OCI-LY7 (cell line): ENCODE measurements around the gene CD6. TPM values are rescaled to one million over a fixed set of nuclear protein-coding genes. Genes with fewer than 3 reads are reported as not detected.

Experiments
- BruUV-seq: library from RNA; stranded (reverse); fragments of 400-500 nt; replicated peaks from 2 replicates; lab custom pipeline; 2021; lab: Mats Ljungman, UMichigan
- CTCF ChIA-PET: fragments of 300-600 bp; sonication (Branson Sonifier 250); formaldehyde crosslinking; loops from one replicate; lab custom pipeline; 2022; ENCODE audit warnings: antibody characterized with exemption; ENCODE audit not compliant: unreplicated experiment; lab: Charles Lee
- POLR2A ChIA-PET: fragments of 300-600 bp; sonication (Branson Sonifier 250); formaldehyde crosslinking; loops from one replicate; lab custom pipeline; 2022; ENCODE audit warnings: antibody characterized with exemption; lab: Charles Lee
- DNase-seq: peaks from one replicate; pipeline ENCODE4 v3.0.0-alpha.2; 2015; ENCODE audit warnings: low spot score
- H2AFZ ChIP-seq: fragments of 200-600 bp; sonication (generic), shearing (Covaris generic); 2 replicates; pipeline ENCODE4 v1.6.1; 2014; ENCODE audit warnings: mild to moderate bottlenecking, antibody characterized with exemption, low read length, moderate library complexity
- H3K27ac ChIP-seq: fragments of 200-600 bp; sonication (generic); 2 replicates; pipeline ENCODE4 v1.5.1; 2014; ENCODE audit warnings: mixed run types, low read depth, mild to moderate bottlenecking, moderate library complexity, low read length, inconsistent platforms; ENCODE audit not compliant: poor library complexity, severe bottlenecking
- H3K36me3 ChIP-seq: fragments of 200-600 bp; sonication (generic); 2 replicates; pipeline ENCODE4 v1.6.1; 2014; ENCODE audit warnings: mild to moderate bottlenecking, antibody characterized with exemption, low read length, moderate library complexity, mixed read lengths; ENCODE audit not compliant: insufficient read depth
- H3K4me1 ChIP-seq: fragments of 200-600 bp; sonication (generic); 2 replicates; pipeline ENCODE4 v1.5.1; 2014; ENCODE audit warnings: mild to moderate bottlenecking, low read length; ENCODE audit not compliant: insufficient read depth, poor library complexity, severe bottlenecking
- H3K4me2 ChIP-seq: fragments of 200-600 bp; sonication (generic); 2 replicates; pipeline ENCODE4 v1.6.1; 2014; ENCODE audit warnings: mild to moderate bottlenecking, low read length
- H3K4me3 ChIP-seq: fragments of 200-600 bp; sonication (generic); 2 replicates; pipeline ENCODE4 v1.5.1; 2014; ENCODE audit warnings: mild to moderate bottlenecking, low read depth, low read length; ENCODE audit not compliant: poor library complexity, severe bottlenecking
- H3K79me2 ChIP-seq: fragments of 200-600 bp; sonication (generic); 2 replicates; pipeline ENCODE4 v1.6.1; 2016; ENCODE audit warnings: low read depth, mild to moderate bottlenecking, low read length, moderate library complexity, mixed read lengths; ENCODE audit not compliant: insufficient read depth
- H3K9me2 ChIP-seq: fragments of 200-600 bp; sonication (generic); 2 replicates; pipeline ENCODE4 v1.6.1; 2016; ENCODE audit warnings: mild to moderate bottlenecking, low read length, mixed read lengths; ENCODE audit not compliant: insufficient read depth
- H3K9me3 ChIP-seq: fragments of 200-600 bp; sonication (generic); 2 replicates; pipeline ENCODE4 v1.6.1; 2014; ENCODE audit warnings: mild to moderate bottlenecking, mixed run types, low read length, mixed read lengths
- H4K20me1 ChIP-seq: fragments of 200-600 bp; sonication (generic); 2 replicates; pipeline ENCODE4 v1.6.1; 2014; ENCODE audit warnings: mild to moderate bottlenecking, antibody characterized with exemption, low read length, moderate library complexity, mixed read lengths; ENCODE audit not compliant: insufficient read depth
- EZH2phosphoT487 ChIP-seq: fragments of 200-600 bp; sonication (generic); IDR thresholded peaks from 2 replicates; pipeline ENCODE4 v1.6.1; 2018; ENCODE audit warnings: low read depth, borderline replicate concordance, mild to moderate bottlenecking, mixed run types, antibody characterized with exemption, low read length, moderate library complexity, mixed read lengths
- intact Hi-C: fragments of 100-400 bp; cut with micrococcal nuclease; formaldehyde crosslinking; loops from one replicate; pipeline ENCODE4 v1.10.0; 2022; ENCODE audit not compliant: unreplicated experiment
- total RNA-seq, 2 experiments: library from RNA; depleted of rRNA in 1 of 2; stranded (reverse); fragments of >200 nt in 1 of 2; shearing (Covaris generic) in 1 of 2; gene quantifications; 2 replicates each; pipeline ENCODE4 v1.2.3, GENCODE V29; 2014 to 2022
- TF ChIP-seq, protein P1 (sequence below): fragments of 200-600 bp; sonication (generic); conservative IDR thresholded peaks from 2 replicates; pipeline ENCODE4 v1.5.1; 2014; ENCODE audit warnings: mild to moderate bottlenecking, antibody characterized with exemption, low read length, moderate library complexity, mixed read lengths

Gene CD6
- total RNA-seq, 2 experiments from 2014 or later: not detected

DNA sequence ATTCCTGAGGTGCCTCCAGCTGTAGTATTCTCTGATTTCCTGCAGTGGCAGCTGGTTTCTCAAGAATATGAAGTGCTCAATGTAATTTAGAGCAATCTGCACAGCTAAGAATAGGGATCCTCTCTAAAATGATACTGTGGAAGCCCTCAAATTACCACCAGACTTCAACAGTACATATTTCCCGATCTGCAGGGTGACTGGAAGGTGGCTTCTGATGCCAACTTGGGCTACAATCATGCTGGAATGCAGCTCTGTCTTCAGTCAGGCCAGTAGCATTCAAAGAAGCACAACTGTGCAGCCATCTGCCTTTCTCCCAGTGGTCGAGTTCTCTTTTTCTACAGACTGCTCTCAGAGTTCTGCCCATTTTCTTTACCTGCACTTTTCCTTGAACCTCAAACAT is 75.4 kb downstream of the CD6 start:
- no peak for DNase-seq
- TF ChIP-seq EZH2phosphoT487: no peak
- TF ChIP-seq, protein P1, sequence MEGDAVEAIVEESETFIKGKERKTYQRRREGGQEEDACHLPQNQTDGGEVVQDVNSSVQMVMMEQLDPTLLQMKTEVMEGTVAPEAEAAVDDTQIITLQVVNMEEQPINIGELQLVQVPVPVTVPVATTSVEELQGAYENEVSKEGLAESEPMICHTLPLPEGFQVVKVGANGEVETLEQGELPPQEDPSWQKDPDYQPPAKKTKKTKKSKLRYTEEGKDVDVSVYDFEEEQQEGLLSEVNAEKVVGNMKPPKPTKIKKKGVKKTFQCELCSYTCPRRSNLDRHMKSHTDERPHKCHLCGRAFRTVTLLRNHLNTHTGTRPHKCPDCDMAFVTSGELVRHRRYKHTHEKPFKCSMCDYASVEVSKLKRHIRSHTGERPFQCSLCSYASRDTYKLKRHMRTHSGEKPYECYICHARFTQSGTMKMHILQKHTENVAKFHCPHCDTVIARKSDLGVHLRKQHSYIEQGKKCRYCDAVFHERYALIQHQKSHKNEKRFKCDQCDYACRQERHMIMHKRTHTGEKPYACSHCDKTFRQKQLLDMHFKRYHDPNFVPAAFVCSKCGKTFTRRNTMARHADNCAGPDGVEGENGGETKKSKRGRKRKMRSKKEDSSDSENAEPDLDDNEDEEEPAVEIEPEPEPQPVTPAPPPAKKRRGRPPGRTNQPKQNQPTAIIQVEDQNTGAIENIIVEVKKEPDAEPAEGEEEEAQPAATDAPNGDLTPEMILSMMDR: no peak
- BruUV-seq: no TSS peak
- no peaks in the 10 kb centered on the region for H3K36me3 ChIP-seq
- ChIA-PET CTCF (no interaction called here), POLR2A (interaction anchor here (0.6 kb wide), 1 partner anchor 19 kb away, joined by 3 read pairs; no protein-coding TSS in a partner anchor)
- no peak overlapping the region for H3K27ac ChIP-seq
- no peak overlapping the region for H2AFZ ChIP-seq
- no peaks in the 10 kb centered on the region for H3K9me2 ChIP-seq
- no peaks in the 10 kb centered on the region for H3K9me3 ChIP-seq
- H3K4me1 ChIP-seq: peaks cover 10% of the 10 kb centered on the region
- no peaks in the 10 kb centered on the region for H3K79me2 ChIP-seq
- no peaks in the 10 kb centered on the region for H4K20me1 ChIP-seq
- no peak overlapping the region for H3K4me2 ChIP-seq
- intact Hi-C loops: no loop called here
- no peak overlapping the region for H3K4me3 ChIP-seq

DNA sequence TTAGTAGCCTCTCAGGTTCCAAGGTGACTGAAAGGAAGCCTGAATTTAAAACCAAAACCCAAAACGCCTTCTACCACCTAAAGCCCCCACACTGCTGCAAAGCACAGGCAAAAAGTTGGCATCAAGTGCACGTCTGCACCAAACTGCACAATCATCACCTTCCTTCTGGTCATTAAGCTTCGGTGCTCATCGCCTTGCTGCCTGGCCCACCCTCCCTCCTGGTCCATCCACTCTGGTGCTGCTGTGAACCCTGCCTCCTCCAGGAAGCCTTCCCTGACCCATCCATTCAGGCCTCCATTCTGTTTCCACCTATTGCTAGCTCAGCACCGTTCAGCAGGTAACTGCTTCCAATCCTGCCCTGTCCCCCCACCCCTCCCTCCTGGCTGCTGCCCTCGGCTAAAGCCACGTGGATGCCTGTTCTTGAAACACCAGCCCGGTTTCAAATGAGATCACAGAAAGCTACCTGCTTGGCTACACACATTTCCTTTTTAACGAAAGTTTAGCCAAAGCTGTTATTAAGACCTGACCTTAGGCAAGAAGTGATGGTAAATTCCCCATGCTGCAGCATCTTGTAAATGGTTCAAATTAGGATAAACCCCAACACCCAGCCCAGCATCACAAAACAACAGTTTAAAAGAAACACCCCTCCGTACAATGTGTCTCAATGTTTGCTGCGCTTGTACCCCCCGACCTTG is 77.0 kb downstream of the CD6 start:
- BruUV-seq: no TSS peak
- DNase-seq: no peak
- Histone ChIP-seq H4K20me1 (no peaks in the 10 kb centered on the region), H3K4me3 (no peak overlapping the region), H3K9me2 (no peaks in the 10 kb centered on the region), H3K27ac (no peak overlapping the region), H2AFZ (no peak overlapping the region), H3K79me2 (no peaks in the 10 kb centered on the region), H3K4me1 (no peaks in the 10 kb centered on the region), H3K4me2 (no peak overlapping the region), H3K36me3 (no peaks in the 10 kb centered on the region), H3K9me3 (no peaks in the 10 kb centered on the region)
- intact Hi-C loops: no loop called here
- ChIA-PET POLR2A (no interaction called here), CTCF (no interaction called here)
- no peak for TF ChIP-seq EZH2phosphoT487

DNA sequence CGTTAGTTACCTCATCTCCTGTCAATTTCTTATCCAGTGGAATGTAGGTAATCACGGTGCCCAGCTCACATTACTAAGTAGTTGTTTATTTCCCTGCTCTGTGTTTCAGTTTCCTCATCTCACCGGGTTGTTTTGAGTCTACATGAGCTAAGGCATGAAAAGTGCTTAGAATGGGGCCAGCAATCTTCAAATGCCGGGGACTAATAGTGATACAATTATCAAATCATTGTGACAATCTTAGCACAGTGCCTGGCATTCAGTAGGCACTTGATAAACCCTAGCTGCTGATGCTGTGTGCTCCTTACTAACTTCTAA is 77.5 kb downstream of the CD6 start:
- H4K20me1 ChIP-seq: no peaks in the 10 kb centered on the region
- H2AFZ ChIP-seq: no peak overlapping the region
- no peak for DNase-seq
- BruUV-seq: no TSS peak
- H3K9me3 ChIP-seq: no peaks in the 10 kb centered on the region
- H3K4me1 ChIP-seq: no peaks in the 10 kb centered on the region
- H3K79me2 ChIP-seq: no peaks in the 10 kb centered on the region
- TF ChIP-seq, protein P1: no peak
- POLR2A ChIA-PET: interaction anchor here (0.6 kb wide), 1 partner anchor 53 kb away, joined by 3 read pairs; the partner anchor contains the start of gene CD5
- H3K4me3 ChIP-seq: no peak overlapping the region
- intact Hi-C loops: no loop called here
- H3K36me3 ChIP-seq: no peaks in the 10 kb centered on the region
- H3K27ac ChIP-seq: no peak overlapping the region
- CTCF ChIA-PET: no interaction called here
- H3K9me2 ChIP-seq: no peaks in the 10 kb centered on the region
- no peak overlapping the region for H3K4me2 ChIP-seq
